NCI-H2081 treated with DMSO at 0.1 percent for 48 hours (cell line): ENCODE measurements around the gene CD48.
"Not testable (repeated sequence)": the region's sequence is repeated elsewhere in the genome, so short reads cannot be mapped to it uniquely, and the experiment has no call there.

Source experiments
- DNase-seq: peaks from one replicate; lab custom pipeline; 2025; lab: John Stamatoyannopoulos, UW

The CD48 gene

DNA sequence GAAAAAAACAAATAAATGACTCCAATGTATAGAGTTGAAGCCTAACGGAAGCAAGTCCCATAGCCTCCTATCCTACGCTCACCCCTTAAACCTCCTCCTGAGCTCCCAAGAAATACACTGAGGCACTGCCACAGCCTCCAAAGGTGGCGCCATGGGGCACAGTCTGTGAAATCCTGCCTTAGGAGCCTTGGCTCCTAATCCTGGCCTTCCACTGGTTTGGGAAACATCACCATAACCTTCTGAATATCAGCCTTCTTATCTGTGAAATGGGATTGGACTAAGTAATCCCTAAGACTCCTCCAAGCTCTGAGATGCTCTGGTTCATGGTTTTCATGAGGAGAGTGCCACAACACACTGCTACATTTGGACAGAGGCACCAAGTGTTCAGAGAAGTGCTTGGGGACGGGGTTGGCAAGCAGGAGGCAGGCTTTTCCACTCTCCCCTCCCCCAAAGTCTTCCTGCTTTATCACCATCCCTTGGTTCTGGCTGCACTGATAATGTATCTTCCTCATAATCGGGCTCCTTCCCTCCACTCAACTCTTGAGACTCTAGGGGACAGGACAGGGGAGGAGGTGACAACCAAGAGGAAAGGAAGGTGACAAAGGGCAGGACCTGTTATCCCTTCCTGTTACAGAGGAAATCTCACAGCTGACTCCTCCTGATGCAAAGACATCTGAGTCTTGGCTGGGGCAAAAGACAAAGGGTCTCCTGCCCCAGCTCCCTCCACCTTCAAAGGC is 30.2 kb upstream of the CD48 start:
- no peak for DNase-seq

DNA sequence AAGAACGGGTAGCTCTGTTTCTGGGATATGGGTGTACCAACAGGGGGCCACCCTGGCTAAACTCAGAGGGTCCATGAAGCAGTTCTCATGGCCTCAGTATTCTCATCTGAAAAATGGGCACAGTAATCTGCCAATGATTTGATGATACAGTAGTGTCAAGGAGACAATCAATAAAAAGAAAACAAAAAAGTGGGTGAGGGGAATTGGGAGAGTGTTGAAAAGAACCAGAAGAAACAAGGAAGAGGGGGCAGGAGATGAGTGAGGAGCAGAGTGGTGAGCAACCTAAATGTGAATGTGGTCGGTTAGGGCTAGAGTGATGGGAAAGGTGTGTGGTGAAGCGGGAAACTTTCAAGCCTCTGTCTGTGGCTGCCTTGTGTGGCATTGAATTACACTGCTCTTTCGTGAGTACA is 29.5 kb upstream of the CD48 start:
- no peak for DNase-seq

DNA sequence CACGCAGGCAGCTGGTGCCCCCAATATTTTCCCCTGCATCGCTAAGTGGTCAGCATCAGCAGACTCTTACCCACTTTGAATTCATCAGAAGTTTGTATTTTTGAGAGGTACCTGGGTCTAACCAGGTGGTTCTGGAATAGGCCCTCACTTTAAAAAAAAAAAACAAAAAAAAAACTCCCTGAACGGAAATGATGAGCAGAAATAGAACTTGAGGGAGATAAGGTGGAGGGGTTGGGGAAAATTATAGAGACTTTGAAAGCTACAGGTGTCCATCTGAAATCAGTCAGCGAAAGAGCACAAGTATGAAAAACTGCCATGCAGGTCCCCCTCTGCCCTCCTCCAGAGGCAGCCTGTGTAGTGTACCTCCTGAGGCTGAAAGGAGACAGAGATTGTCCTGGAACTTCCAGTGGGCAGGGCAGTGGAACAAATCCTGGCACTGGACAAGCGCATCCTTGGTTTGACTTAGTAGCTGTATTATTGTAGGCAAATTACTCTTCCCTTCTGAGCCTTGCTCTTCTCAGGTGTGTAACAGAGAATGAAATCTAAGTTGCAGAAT is 28.6 kb upstream of the CD48 start:
- no peak for DNase-seq

DNA sequence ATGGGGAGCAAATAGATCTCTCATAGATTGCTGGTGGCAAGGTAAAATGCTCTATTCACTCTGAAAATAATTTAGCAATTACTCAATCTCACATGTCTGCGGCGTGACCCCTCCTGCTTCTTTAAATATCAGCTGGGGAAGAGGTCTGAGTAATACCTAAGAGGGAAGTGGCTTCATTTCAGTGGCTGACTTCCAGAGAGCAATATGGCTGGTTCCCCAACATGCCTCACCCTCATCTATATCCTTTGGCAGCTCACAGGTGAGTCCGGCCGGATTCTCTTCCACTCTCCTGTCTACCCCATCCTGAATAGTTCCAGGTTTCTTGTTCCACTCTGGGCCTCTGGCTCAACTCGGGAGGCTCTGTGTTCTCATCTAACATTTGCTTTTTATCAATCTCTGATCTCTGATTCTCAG is 27.5 kb upstream of the CD48 start, which contains the start of gene SLAMF7:
TSS of gene SLAMF7 (plus strand) at position 150 of the 414 bp plus-strand sequence. CDS start at position 205, 55 bp downstream.
- DNase-seq = no peak

DNA sequence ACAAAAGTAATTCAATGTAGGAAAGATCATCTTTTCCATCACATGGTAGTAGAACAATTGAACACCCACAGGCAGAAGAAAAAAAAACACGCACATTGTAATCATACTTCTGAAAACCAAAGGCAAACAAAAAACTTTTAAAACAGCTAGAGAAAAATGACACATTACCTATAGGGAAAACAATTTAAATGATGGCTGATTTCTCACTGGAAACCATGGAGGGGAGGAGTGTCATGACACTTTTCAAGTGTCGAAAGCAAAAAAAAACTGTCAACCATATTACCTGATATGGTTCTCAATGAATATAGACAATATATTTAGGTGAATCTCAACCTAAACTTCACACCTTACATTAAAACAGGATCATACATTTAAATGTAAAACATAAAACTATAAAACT is 26.6 kb upstream of the CD48 start:
- DNase-seq = no peak

DNA sequence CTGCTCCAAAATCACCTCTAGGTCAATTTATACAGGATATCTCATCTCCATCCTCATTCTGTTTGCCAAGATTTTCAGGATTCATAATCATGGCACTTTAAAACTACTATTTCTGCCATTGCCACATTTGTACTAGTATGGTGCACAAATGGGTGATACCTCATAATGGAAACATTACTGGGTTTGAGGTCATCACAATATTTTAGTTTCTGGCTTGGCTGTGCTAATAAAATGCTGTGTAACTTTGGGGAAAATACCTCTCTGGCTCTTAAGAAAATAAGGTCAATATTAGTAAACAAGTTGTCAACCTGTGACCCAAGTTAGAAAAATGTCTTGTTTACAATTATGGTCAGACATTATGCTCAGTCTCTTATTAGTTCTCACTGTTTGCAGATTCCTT is 22.7 kb upstream of the CD48 start:
- DNase-seq = no peak

DNA sequence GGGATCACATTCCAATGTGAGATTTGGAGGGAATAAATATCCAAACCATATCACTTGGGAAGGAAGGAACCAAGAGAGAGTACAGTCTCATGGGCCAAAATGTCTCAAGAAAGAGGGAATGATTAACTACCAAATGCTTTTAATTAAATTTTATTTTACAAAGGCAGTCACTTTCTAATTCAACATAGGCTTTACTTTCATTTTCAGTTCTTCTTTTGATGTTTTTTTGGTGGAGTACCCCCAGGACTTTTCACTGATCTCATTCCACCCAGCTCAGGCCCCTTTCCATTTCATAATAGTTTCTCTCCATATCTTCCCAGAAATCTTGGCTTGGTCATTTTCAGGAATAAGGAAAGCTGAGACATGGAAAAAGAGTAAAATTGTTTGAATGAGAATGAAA is 22.3 kb upstream of the CD48 start:
- no peak for DNase-seq

DNA sequence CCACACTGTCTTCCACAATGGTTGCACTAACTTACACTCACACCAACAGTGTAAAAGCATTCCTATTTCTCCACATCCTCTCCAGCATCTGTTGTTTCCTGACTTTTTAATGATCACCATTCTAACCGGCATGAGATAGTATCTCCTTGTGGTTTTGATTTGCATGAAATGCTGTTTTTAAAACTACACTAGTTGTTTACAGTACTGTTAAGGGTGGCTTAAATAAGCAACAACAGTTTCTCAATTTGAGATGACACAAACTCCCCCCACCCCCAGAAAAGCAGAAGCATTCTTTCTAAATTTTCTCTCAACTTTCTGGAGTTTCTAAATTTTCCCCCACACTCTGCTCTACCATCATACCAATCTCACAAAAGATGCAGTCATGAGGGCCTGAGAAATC is 20.4 kb upstream of the CD48 start:
- no peak for DNase-seq

DNA sequence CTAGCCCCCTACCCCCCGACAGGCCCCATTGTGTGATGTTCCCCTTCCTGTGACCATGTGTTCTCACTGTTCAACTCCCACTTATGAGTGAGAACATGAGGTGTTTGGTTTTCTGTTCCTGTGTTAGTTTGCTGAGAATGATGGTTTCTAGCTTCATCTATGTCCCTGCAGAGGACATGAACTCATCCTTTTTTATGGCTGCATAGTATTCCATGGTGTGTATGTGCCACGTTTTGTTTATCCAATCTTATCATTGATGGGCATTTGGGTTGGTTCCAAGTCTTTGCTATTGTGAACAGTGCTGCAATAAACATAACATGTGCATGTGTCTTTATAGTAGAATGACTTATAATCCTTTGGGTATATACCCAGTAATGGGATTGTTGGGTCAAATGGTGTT is 19.9 kb upstream of the CD48 start:
- not testable (repeated sequence) for DNase-seq

DNA sequence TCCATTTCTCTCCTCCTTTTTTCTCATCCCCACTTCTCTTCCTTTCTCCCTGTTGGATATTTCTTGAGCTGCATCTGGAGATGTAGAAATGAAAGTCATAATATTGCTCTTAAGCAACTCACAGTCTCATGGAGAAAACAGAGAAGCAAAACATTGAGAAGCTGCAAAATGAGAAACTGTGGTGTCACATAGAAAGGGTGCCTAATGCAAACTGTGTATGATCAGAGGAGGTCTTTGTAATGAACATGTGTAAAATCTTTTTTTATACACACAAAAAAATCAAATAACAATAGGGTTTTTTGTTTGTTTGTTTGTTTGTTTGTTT is 15.7 kb upstream of the CD48 start:
- no peak for DNase-seq

DNA sequence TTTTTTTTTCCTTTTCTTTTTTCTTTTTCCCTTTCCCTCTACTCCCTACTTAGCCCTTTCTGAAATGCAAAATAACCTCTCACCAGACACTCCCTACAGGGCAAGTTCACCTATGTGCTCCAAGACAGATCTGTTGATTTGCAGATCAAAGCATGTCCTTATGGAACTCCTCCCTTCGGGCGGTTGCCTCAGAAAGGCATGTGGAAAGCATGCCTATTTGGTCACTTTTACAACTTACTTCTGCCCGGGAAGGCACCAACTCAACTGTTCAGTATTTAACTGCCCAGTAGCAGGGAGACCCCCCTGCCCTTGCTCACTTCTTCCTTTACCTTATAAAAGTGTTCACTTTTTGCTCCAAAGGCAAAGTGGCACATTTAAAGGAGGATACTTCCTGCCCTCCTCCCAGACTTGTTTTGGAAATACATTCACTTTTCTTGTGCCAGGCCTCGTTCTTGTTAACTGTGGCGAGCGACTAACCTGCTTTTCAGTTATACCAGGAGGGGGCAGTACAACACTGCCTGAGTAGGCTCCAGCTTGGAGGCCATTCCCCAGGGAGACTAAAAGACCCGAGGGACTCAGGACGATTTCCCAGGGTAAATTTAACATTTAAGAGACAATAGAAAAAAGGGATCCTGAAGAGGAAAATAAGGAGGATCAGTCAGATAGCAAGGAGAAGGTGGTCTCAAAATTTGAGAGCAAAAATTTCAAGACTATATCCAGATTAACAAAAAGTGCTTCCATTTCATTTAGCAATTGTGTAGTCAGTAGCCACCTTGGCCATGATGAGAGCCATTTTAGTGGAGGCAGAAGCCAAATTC is 15.1 kb upstream of the CD48 start:
- peak; percentile 14 for DNase-seq

DNA sequence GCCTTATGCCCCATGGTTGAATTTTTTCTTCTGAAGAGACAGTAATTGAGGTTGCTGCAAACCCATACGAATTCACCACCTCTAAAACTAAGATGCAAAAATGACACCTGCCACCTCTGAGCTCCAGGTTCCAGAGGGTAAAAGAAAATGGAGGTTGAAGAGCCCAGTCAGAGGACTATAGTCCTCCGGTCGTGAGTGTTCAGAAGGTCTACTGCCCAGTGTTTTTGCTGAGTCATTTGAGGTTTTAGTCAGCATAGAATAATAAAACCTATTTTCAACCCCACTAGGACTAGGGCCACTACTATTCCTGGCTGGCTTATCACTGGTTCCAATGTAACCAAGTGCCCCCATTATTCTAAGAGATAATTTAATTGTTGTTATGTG is 14.5 kb upstream of the CD48 start:
- no peak for DNase-seq

DNA sequence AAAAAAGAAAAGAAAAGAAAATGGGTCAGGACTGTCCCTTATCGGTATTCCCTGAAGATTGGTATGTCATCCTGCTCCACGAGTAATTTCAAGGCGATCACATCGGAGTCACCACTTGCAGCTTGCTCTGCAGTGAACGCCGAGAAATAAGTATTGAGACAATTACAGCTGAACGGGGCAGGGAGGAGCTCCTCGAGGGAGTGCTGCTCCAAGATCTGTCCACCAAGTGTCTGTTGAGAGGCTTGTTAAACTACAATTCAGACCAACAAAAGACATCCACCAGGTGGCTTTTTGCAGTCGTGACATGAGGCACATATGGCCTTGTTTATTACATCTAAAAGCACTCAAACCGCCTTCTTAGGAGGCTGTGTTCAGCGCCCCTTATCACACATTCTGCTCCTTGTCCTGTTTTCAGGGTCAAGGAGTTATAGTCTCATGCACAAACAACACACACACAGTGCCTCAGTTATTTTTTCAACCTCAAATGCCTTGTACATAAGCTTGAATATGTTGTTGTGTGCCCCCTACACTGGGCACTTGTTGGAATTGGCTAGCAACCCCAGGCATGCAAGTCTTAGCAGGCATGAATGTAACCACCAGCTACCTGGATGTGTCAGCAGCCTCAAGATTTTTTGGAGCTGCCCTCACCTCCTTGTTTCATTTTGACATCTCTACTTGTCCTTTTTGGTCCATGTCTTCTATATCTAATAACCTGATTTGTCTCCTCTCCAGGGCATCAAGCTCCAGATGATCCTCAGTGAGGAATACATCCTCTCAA is 13.0 kb upstream of the CD48 start:
- DNase-seq = no peak

DNA sequence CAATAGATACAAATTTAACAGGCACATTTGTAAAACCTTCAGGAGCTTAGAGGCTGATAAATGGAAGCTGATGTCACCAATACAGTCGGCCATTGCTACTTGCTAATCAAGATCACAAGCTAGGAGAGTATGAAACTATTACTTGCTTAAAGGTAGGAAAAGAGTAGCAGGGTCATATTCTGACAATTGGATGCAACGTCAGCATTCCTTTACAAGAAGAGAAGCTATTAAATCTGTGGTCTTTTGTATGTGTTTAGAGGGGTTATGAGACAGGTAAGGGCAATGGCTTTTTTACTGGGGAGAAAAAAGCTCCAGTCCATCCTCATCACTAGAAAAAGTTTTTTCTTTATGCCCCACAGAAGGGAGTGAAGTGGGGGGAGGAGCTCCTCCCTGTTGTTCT is 11.7 kb upstream of the CD48 start:
- DNase-seq = no peak

DNA sequence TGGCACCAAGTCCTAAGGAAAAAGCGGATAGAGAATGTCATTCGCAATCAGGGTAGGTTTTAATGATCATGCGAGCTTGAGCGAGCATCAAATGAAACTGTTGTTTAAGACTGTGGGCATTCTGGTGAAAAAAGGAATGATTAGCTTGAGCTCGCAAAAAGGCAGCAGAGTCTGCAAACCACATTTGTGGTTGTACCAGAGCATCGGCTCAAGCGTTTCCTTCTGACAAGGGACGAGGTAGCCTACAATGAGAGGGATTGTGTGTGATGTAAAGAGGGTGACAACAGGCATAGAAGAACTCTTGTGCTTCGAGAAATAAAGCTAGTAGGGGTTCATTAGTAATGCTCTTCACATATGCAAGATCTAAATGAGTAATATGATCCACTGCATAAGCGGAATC is 11.1 kb upstream of the CD48 start:
- DNase-seq = no peak

DNA sequence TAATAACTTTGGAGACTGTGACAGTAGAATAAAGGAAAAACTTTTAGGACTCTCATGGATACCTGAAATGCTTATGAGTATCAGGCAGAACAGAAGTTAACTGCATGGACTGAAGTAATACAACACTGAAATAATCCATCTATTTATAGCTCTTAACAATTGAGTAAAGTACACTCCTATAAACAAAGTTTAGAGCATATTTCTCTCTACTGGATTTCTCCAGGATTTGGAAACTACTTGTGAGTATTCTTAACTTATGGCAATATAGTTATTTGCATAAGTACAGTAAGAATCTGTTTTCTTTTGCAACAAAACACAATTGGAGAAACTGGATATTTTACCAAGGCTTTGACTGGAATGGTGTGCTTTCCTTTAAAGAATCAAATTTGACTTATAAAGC is 9.9 kb upstream of the CD48 start:
- DNase-seq = no peak

DNA sequence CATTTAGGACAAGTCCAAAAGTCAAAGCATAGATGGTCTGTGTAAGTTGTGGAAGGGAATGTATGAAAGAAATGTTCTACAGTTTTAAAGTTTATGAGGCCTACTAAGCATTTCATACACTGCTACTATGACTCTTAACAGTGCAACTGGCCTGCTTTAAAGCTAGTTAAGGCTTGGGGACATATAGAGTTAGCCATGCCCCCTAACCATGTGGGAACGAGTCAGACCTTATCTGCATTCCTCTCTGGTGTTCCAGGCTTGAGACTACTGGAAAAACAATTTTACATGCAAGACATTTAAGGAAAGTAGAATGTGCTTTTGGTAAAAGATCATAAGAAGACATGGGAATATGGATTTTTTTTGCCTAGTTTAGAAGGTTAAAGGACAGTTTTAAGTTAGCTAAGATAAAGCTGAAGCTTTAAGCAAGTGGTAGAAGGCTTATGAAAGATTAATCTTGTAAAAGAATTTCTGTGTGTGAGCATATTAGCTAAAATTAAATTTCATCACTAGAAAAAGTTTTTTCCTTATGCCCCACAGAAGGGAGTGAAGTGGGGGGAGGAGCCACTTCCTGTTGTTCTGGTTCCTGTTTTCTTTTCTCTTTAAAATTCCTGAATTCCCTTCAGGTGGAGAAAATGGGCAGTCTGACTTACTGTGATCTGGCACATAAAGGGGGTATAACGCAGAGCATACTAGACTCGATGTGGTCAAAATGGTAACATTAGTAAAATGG is 8.9 kb upstream of the CD48 start:
- DNase-seq = no peak

DNA sequence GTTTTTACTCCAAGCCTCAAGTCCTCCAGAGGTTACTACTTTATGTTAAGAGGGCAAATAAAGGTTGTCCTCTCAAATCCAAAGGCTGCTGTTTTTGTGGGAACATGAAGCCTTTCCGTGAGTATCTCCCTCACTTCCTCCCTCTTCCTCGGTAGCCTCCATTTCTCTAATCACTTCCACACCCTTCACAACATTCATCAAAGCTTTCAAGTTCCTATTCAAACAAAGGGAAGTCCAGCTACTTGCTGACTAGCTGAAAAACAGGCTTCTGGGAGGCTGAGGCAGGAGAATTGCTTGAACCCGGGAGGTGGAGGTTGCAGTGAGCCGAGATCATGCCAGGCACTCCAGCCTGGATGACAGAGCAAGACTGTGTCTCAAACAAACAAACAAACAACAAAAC is 6.6 kb upstream of the CD48 start:
- DNase-seq = no peak

DNA sequence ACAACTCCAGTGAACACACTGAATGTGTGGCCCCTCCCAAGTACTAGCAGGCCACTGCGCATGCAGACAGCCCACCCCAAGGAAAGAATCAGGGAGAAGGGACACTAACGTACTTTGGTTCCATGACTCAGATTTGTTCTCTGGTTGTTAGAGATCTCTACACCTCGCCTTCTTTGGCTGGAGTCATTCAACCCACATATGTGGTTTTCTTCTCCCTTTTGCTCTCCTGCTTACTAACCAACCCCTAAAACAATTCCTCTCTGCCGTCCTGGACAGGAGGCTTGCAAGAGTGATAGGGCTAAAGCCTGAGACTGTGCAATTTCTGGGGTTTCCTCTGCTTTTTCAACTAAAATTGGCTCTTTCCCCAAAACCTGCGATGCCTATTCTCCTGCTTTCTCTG is 5.7 kb upstream of the CD48 start:
- DNase-seq = no peak

DNA sequence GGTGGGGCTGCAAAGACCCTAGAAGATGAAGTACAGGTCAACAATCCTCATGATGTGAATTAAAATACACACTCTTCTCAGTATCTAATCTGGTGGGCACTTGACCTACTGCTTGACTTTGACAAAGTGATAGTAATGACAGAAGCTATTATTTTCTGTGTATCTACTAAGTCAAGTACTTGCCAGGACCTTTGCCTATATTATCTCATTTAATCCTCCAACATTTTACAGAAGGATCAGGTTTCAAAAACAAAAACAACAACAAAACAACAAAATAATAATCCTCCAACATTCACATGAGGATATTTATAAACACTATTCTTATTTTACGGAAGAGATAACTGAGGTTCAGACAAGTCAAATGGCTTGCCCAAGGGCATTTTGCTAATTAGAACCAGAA is 4.4 kb upstream of the CD48 start:
- DNase-seq = no peak

DNA sequence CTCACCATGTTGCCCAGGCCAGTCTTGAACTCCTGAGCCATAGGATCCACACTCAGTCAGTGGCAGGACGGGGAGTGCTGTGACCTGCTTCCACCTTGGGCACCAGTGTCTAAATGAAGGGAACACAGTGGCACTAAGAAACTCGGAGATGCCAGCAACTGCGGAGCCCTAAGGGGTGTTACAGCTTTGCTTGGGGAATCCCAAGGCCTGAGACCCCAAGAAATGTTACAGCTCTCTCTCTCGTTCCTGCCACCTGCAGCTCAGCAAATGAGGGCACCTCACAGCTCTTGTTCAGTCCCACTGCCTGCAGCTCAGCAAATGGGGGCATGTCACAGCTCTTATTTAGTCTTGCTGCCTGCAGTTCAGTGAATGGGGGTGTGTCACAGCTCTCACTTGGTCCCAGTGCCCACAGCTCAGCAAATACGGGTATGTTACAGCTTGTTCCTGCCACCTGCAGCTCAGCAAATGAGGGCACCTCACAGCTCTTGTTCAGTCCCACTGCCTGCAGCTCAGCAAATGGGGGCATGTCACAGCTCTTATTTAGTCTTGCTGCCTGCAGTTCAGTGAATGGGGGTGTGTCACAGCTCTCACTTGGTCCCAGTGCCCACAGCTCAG is 2.5 kb upstream of the CD48 start:
- not testable (repeated sequence) for DNase-seq

DNA sequence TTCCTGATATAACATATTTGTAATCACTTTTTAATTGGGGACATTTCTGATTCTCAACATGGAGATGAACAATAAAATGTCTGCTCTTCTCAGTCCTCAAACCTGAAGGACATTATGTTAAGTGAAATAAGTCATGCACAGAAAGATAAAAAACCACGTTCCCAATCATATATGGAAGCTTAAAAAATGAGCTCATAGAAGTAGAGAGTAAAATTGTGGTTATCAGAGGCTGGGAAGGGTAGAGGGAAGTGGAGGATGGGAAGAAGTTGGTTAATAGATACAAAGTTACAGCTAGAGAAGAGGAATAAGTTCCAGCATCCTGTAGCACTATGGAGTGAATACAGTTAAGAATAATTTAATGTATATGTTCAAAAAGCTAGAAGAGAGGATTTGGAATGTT is 1.5 kb upstream of the CD48 start:
- no peak for DNase-seq
